DND-41 (cell line): Measurements from ENCODE around the gene KCNJ13.
"Not testable (repeated sequence)": the region's sequence is repeated elsewhere in the genome, so short reads cannot be mapped to it uniquely, and the experiment has no call there.

Experiments used
- CTCF ChIP-seq: IDR thresholded peaks from 2 replicates; pipeline ENCODE4 v1.5.1; 2012; ENCODE audit warnings: borderline replicate concordance, low read length, moderate library complexity, mild to moderate bottlenecking; ENCODE audit not compliant: poor library complexity, severe bottlenecking; ENCODE audit errors: extremely low read depth
- EZH2 ChIP-seq: IDR thresholded peaks from 3 replicates; pipeline ENCODE4 v1.6.1; 2012; ENCODE audit warnings: borderline replicate concordance, low read depth, mild to moderate bottlenecking, moderate library complexity, low read length, inconsistent platforms; ENCODE audit not compliant: severe bottlenecking

DNA sequence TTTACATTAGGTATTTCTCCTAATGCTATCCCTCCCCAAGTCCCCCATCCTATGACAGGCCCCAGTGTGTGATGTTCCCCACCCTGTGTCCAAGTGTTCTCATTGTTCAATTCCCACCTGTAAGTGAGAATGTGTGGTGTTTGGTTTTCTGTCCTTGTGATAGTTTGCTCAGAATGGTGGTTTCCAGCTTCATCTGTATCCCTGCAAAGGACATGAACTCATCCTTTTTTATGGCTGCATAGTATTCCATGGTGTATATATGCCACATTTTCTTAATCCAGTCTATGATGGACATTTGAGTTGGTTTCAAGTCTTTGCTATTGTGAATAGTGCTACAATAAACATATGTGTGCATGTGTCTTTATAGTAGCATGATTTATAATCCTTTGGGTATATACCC lies 56.3 kb downstream of the KCNJ13 start:
- not testable (repeated sequence) for TF ChIP-seq EZH2, CTCF
